GM23338 (cell line): ENCODE measurements around the gene PRCC.

Source experiments
- EZH2 ChIP-seq: fragments of 200-600 bp; sonication (generic); IDR thresholded peaks from one replicate; pipeline ENCODE4 v1.8.0; 2017; ENCODE audit warnings: antibody characterized with exemption, mild to moderate bottlenecking, low read depth; ENCODE audit not compliant: unreplicated experiment
- EZH2phosphoT487 ChIP-seq: fragments of 200-600 bp; sonication (generic); IDR thresholded peaks from one replicate; pipeline ENCODE4 v1.8.1; 2018; ENCODE audit warnings: antibody characterized with exemption; ENCODE audit not compliant: unreplicated experiment
- POLR2AphosphoS5 ChIP-seq: IDR thresholded peaks from 2 replicates; pipeline ENCODE4 v1.6.1; 2016; ENCODE audit warnings: antibody characterized with exemption, low read depth
- ZNF331 ChIP-seq: fragments of 250-450 bp; sonication (Bioruptor Pico); IDR thresholded peaks from 2 replicates; pipeline ENCODE4 v1.5.0; 2020; ENCODE audit warnings: low read depth, mild to moderate bottlenecking, moderate library complexity
- ZNF462 ChIP-seq: fragments of 250-450 bp; sonication (Bioruptor Pico); IDR thresholded peaks from 2 replicates; pipeline ENCODE4 v1.5.0; 2020; ENCODE audit warnings: mild to moderate bottlenecking, moderate library complexity
- TF ChIP-seq, protein P1 (sequence below), 2 experiments: fragments of 200-600 bp in 1 of 2; sonication (generic) in 1 of 2; conservative IDR thresholded peaks; 2 replicates each; pipeline versions ENCODE4 v1.5.1 to v1.6.1; 2016 to 2017; ENCODE audit warnings: antibody characterized with exemption in 2 of 2, low read depth in 2 of 2, mild to moderate bottlenecking in 2 of 2, moderate library complexity in 1 of 2

DNA sequence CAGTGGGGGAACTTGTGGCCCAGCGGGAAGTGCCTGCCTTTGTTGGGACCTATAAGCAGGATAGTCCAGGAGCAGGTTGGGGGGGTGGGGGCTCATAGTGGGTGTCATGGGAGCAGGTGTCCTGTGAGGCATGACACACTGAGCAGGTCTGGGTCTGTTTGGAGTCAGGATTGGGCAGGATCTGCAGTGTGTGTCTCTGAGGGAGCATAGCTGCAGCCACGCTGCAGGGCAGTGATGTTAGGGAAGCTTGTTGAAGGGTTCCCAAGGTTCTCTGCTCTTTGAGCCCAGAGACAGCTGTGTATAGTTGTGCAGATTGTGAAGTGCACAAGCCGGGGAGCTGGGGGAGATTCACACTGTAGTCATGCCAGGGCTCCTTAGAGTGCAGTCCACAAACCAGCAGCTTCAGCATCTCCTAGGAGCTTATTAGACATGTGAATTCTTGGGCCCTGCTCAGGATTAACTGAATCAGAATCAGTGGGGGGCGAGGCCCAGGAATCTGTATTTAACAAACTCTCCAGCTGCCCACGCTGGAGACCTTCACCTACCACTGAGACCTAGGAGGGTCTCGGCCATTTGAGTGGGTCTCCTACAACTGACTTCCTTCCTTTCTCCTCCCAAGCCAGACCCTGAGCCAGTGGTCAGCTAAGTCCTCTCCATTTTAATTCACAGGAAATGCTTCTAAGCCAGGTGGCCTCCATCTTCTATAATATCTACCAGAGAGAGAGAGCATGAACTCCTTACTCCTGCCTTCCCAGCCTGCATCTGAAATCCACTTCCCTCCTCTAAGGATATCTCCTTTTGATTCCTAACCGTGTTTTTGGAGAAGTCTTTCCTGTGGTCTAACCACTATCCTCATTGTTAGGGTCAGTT, 80.5 kb downstream of the PRCC start:
- TF ChIP-seq EZH2 (no peak), ZNF462 (CRISPR knock-in tag) (no peak), EZH2phosphoT487 (no peak), POLR2AphosphoS5 (no peak), ZNF331 (CRISPR knock-in tag) (no peak)
- TF ChIP-seq, protein P1, sequence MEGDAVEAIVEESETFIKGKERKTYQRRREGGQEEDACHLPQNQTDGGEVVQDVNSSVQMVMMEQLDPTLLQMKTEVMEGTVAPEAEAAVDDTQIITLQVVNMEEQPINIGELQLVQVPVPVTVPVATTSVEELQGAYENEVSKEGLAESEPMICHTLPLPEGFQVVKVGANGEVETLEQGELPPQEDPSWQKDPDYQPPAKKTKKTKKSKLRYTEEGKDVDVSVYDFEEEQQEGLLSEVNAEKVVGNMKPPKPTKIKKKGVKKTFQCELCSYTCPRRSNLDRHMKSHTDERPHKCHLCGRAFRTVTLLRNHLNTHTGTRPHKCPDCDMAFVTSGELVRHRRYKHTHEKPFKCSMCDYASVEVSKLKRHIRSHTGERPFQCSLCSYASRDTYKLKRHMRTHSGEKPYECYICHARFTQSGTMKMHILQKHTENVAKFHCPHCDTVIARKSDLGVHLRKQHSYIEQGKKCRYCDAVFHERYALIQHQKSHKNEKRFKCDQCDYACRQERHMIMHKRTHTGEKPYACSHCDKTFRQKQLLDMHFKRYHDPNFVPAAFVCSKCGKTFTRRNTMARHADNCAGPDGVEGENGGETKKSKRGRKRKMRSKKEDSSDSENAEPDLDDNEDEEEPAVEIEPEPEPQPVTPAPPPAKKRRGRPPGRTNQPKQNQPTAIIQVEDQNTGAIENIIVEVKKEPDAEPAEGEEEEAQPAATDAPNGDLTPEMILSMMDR (conservative IDR thresholded peaks at IDR 0.05; ENCODE audit: low read depth in 2 of 2) = no peak
